RWPE2 (cell line): ENCODE results near the gene UBC.
"Not testable (repeated sequence)": the region's sequence is repeated elsewhere in the genome, so short reads cannot be mapped to it uniquely, and the experiment has no call there.

Experiments
- ATAC-seq: fragments of 200-7000 bp; cut with Tn5 transposase; 3 replicates; pipeline ENCODE4 v1.9.1; 2021; ENCODE audit warnings: low read depth
- DNase-seq: peaks from one replicate; pipeline ENCODE4 v3.0.0-alpha.2; 2020; ENCODE audit warnings: low spot score
- H3K27ac ChIP-seq: fragments of 450-650 bp; 2 replicates; pipeline ENCODE4 v1.5.1; 2017; ENCODE audit warnings: mild to moderate bottlenecking; ENCODE audit not compliant: poor library complexity, severe bottlenecking
- H3K27me3 ChIP-seq: fragments of 250-450 bp; sonication (Bioruptor Pico); 2 replicates; pipeline ENCODE4 v1.5.1; 2021; ENCODE audit warnings: mild to moderate bottlenecking, moderate library complexity; ENCODE audit not compliant: insufficient read depth, poor library complexity, severe bottlenecking
- H3K36me3 ChIP-seq: fragments of 250-450 bp; sonication (Bioruptor Pico); 2 replicates; pipeline ENCODE4 v1.5.1; 2020; ENCODE audit warnings: low read depth, mild to moderate bottlenecking, moderate library complexity
- H3K4me1 ChIP-seq: fragments of 250-450 bp; sonication (Bioruptor Pico); 2 replicates; pipeline ENCODE4 v1.5.1; 2021; ENCODE audit warnings: mild to moderate bottlenecking, moderate library complexity; ENCODE audit not compliant: insufficient read depth, poor library complexity, severe bottlenecking
- H3K4me3 ChIP-seq: fragments of 250-450 bp; sonication (Bioruptor Pico); 2 replicates; pipeline ENCODE4 v1.5.1; 2021; ENCODE audit warnings: mild to moderate bottlenecking, moderate library complexity; ENCODE audit not compliant: severe bottlenecking
- H3K9me3 ChIP-seq: fragments of 250-450 bp; sonication (Bioruptor Pico); 2 replicates; pipeline ENCODE4 v1.5.1; 2021; ENCODE audit warnings: mild to moderate bottlenecking, moderate library complexity; ENCODE audit not compliant: severe bottlenecking
- CTCF ChIP-seq: fragments of 450-650 bp; IDR thresholded peaks from one replicate; pipeline ENCODE4 v1.5.1; 2017; ENCODE audit warnings: mild to moderate bottlenecking, moderate library complexity; ENCODE audit not compliant: poor library complexity, severe bottlenecking

UBC gene

GRCh38 chr12:124928095-124928911, 13.9 kb upstream of the UBC start:
- Histone ChIP-seq H3K4me3 (peak overlapping the region; percentile 44), H3K36me3 (no peaks in the 10 kb centered on the region), H3K4me1 (peaks cover 23% of the 10 kb centered on the region), H3K27me3 (no peaks in the 10 kb centered on the region), H3K9me3 (no peaks in the 10 kb centered on the region), H3K27ac (peak overlapping the region; percentile 100)
- ATAC-seq (peak; percentile 82), DNase-seq (peak; percentile 99)
- no peak for TF ChIP-seq CTCF

- H3K4me1 ChIP-seq = peaks cover 23% of the 10 kb centered on the region
- ATAC-seq (peak; percentile 40), DNase-seq (peak; percentile 91)
- H3K27me3 ChIP-seq = no peaks in the 10 kb centered on the region
- H3K9me3 ChIP-seq = no peaks in the 10 kb centered on the region
- no peaks in the 10 kb centered on the region for H3K36me3 ChIP-seq
- peak overlapping the region; percentile 44 for H3K4me3 ChIP-seq
- H3K27ac ChIP-seq = peak overlapping the region; percentile 100
- TF ChIP-seq CTCF = no peak
Measured at GRCh38 chr12:124927201-124928094, 13.0 kb upstream of the UBC start.

GRCh38 chr12:124925782-124926181, 11.3 kb upstream of the UBC start:
- not testable (repeated sequence) for DNase-seq, H3K4me3 ChIP-seq, H3K27me3 ChIP-seq, ATAC-seq, H3K36me3 ChIP-seq, H3K9me3 ChIP-seq
- peak overlapping the region; percentile 100 for H3K27ac ChIP-seq
- peaks cover 37% of the 10 kb centered on the region for H3K4me1 ChIP-seq

- Histone ChIP-seq H3K27ac (peak overlapping the region; percentile 100), H3K27me3 (no peaks in the 10 kb centered on the region), H3K4me3 (no peak overlapping the region), H3K9me3 (no peaks in the 10 kb centered on the region), H3K36me3 (no peaks in the 10 kb centered on the region), H3K4me1 (peaks cover 44% of the 10 kb centered on the region)
- DNase-seq (no peak), ATAC-seq (no peak)
- no peak for TF ChIP-seq CTCF
Measured at GRCh38 chr12:124925117-124925516, 10.7 kb upstream of the UBC start.

- Histone ChIP-seq H3K27ac (peak overlapping the region; percentile 100), H3K4me3 (no peak overlapping the region), H3K4me1 (peaks cover 50% of the 10 kb centered on the region), H3K9me3 (no peaks in the 10 kb centered on the region), H3K27me3 (no peaks in the 10 kb centered on the region), H3K36me3 (no peaks in the 10 kb centered on the region)
- ATAC-seq (peak; percentile 45), DNase-seq (peak; percentile 77)
- TF ChIP-seq CTCF = no peak
Measured at GRCh38 chr12:124923905-124924734, 9.7 kb upstream of the UBC start.
